SK-N-SH treated with all-trans-retinoic acid at 6 μM for 48 hours (cell line): ENCODE results near the gene FAM171A2.

Experiments
- ATAC-seq: fragments of 200-7000 bp; cut with Tn5 transposase; 3 replicates; pipeline ENCODE4 v1.9.1; 2020; ENCODE audit warnings: mild to moderate bottlenecking, moderate library complexity
- ARNTL ChIP-seq: fragments of 450-650 bp; formaldehyde crosslinking; IDR thresholded peaks from 2 replicates; pipeline ENCODE4 v1.5.0; 2020; ENCODE audit warnings: low read depth, mild to moderate bottlenecking, moderate library complexity, borderline replicate concordance
- BACH2 ChIP-seq: fragments of 250-450 bp; sonication (Bioruptor Pico); IDR thresholded peaks from 2 replicates; pipeline ENCODE4 v1.9.0; 2021; ENCODE audit warnings: mild to moderate bottlenecking, borderline replicate concordance
- CREB5 ChIP-seq: fragments of 250-450 bp; sonication (Bioruptor Pico); IDR thresholded peaks from 2 replicates; pipeline ENCODE4 v1.5.1; 2020; ENCODE audit warnings: low read depth, mild to moderate bottlenecking, moderate library complexity
- CSDC2 ChIP-seq: fragments of 250-450 bp; sonication (Bioruptor Pico); IDR thresholded peaks from 2 replicates; pipeline ENCODE4 v1.5.0; 2020; ENCODE audit warnings: mild to moderate bottlenecking, moderate library complexity
- CSRNP3 ChIP-seq: fragments of 250-450 bp; sonication (Bioruptor Pico); IDR thresholded peaks from 2 replicates; pipeline ENCODE4 v1.5.1; 2021; ENCODE audit warnings: mild to moderate bottlenecking, moderate library complexity
- GLIS3 ChIP-seq: fragments of 250-450 bp; sonication (Bioruptor Pico); IDR thresholded peaks from 2 replicates; pipeline ENCODE4 v1.5.0; 2020; ENCODE audit warnings: mild to moderate bottlenecking, moderate library complexity
- ISL1 ChIP-seq: fragments of 250-450 bp; sonication (Bioruptor Pico); IDR thresholded peaks from 2 replicates; pipeline ENCODE4 v2.1.2; 2022; ENCODE audit warnings: mild to moderate bottlenecking, moderate library complexity
- OSR1 ChIP-seq: fragments of 250-450 bp; sonication (Bioruptor Pico); IDR thresholded peaks from 2 replicates; pipeline ENCODE4 v1.8.0; 2022; ENCODE audit warnings: moderate library complexity, mild to moderate bottlenecking, inconsistent platforms
- PATZ1 ChIP-seq: fragments of 250-450 bp; sonication (Bioruptor Pico); IDR thresholded peaks from 2 replicates; pipeline ENCODE4 v1.8.0; 2020; ENCODE audit warnings: mild to moderate bottlenecking, moderate library complexity, borderline replicate concordance
- PPARA ChIP-seq: fragments of 250-450 bp; sonication (Bioruptor Pico); IDR thresholded peaks from 2 replicates; pipeline ENCODE4 v1.5.0; 2020; ENCODE audit warnings: mild to moderate bottlenecking, borderline replicate concordance
- RARB ChIP-seq: fragments of 250-450 bp; sonication (Bioruptor Pico); IDR thresholded peaks from 2 replicates; pipeline ENCODE4 v1.8.0; 2021; ENCODE audit warnings: mild to moderate bottlenecking, moderate library complexity
- SNAI2 ChIP-seq: fragments of 250-450 bp; sonication (Bioruptor Pico); IDR thresholded peaks from 2 replicates; pipeline ENCODE4 v1.5.0; 2020; ENCODE audit warnings: mild to moderate bottlenecking, moderate library complexity
- TCF4 ChIP-seq: fragments of 250-450 bp; sonication (Bioruptor Pico); IDR thresholded peaks from 2 replicates; pipeline ENCODE4 v1.8.0; 2021; ENCODE audit warnings: mild to moderate bottlenecking, moderate library complexity, borderline replicate concordance
- TSHZ2 ChIP-seq: fragments of 250-450 bp; sonication (Bioruptor Pico); IDR thresholded peaks from 2 replicates; pipeline ENCODE4 v1.5.0; 2020; ENCODE audit warnings: mild to moderate bottlenecking, moderate library complexity
- ZC3H10 ChIP-seq: fragments of 250-450 bp; sonication (Bioruptor Pico); IDR thresholded peaks from 2 replicates; pipeline ENCODE4 v1.5.1; 2021; ENCODE audit warnings: mild to moderate bottlenecking, moderate library complexity
- ZFP3 ChIP-seq: fragments of 250-450 bp; sonication (Bioruptor Pico); IDR thresholded peaks from 2 replicates; pipeline ENCODE4 v1.5.0; 2020; ENCODE audit warnings: mild to moderate bottlenecking, moderate library complexity
- ZFP30 ChIP-seq: fragments of 450-650 bp; formaldehyde crosslinking; IDR thresholded peaks from 2 replicates; pipeline ENCODE4 v1.5.0; 2022; ENCODE audit warnings: mild to moderate bottlenecking, moderate library complexity
- ZNF565 ChIP-seq: fragments of 450-650 bp; formaldehyde crosslinking; conservative IDR thresholded peaks from 2 replicates; pipeline ENCODE4 v1.5.0; 2020; ENCODE audit warnings: low read depth, mild to moderate bottlenecking, moderate library complexity
- ZNF70 ChIP-seq: fragments of 450-650 bp; formaldehyde crosslinking; IDR thresholded peaks from 2 replicates; pipeline ENCODE4 v1.5.0; 2020; ENCODE audit warnings: mild to moderate bottlenecking, moderate library complexity
- ZNF8 ChIP-seq: fragments of 450-650 bp; formaldehyde crosslinking; IDR thresholded peaks from 2 replicates; pipeline ENCODE4 v1.5.0; 2020; ENCODE audit warnings: mild to moderate bottlenecking, moderate library complexity

FAM171A2 gene

GRCh38 chr17:44308320-44308818 is 55.3 kb downstream of the FAM171A2 start, which contains the start of gene RUNDC3A:
Gene RUNDC3A, plus strand, starts transcription at chr17:44308601. Its CDS starts 232 bp downstream, at chr17:44308833.
- ATAC-seq: peak; percentile 87
- TF ChIP-seq CSDC2 (CRISPR knock-in tag) (no peak), ZNF8 (CRISPR knock-in tag) (no peak), PPARA (CRISPR knock-in tag) (no peak), PATZ1 (CRISPR knock-in tag) (peak; percentile 85)

GRCh38 chr17:44307387-44308186 is 56.1 kb downstream of the FAM171A2 start:
- peak; percentile 90 for ATAC-seq
- no peak for TF ChIP-seq ISL1 (CRISPR knock-in tag)
- TF ChIP-seq CSRNP3 (CRISPR knock-in tag): no peak
- no peak for TF ChIP-seq OSR1 (CRISPR knock-in tag)
- TF ChIP-seq BACH2 (CRISPR knock-in tag): no peak
- 0 out of 2 replicates have a peak, but pooled peaks have one; percentile 27 for TF ChIP-seq CSDC2 (CRISPR knock-in tag)
- TF ChIP-seq ZFP30 (CRISPR knock-in tag): no peak; the same call in 1 of the 2 replicates
- no peak for TF ChIP-seq ZC3H10 (CRISPR knock-in tag)
- no peak for TF ChIP-seq ZFP3 (CRISPR knock-in tag)
- TF ChIP-seq TSHZ2 (CRISPR knock-in tag): peak; percentile 49; the same call in 1 of the 2 replicates
- no peak for TF ChIP-seq RARB
- TF ChIP-seq PPARA (CRISPR knock-in tag): no peak
- no peak for TF ChIP-seq ARNTL (CRISPR knock-in tag)
- peak; percentile 48; the same call in 1 of the 2 replicates for TF ChIP-seq TCF4
- TF ChIP-seq ZNF565 (CRISPR knock-in tag): no peak
- TF ChIP-seq GLIS3: no peak
- no peak for TF ChIP-seq SNAI2 (CRISPR knock-in tag)
- no peak for TF ChIP-seq ZNF70 (CRISPR knock-in tag)
- TF ChIP-seq PATZ1 (CRISPR knock-in tag): 0 out of 2 replicates have a peak, but pooled peaks have one; percentile 41
- TF ChIP-seq ZNF8 (CRISPR knock-in tag): no peak
- TF ChIP-seq CREB5 (CRISPR knock-in tag): no peak
